GM21381 (cell line): ENCODE data around the gene C1orf21.

Source experiments
- ATAC-seq: cut with Tn5 transposase; IDR thresholded peaks from one replicate; pipeline ENCODE4 v1.9.1; 2021; ENCODE audit warnings: mild to moderate bottlenecking, moderate library complexity; ENCODE audit not compliant: unreplicated experiment

The C1orf21 gene

DNA sequence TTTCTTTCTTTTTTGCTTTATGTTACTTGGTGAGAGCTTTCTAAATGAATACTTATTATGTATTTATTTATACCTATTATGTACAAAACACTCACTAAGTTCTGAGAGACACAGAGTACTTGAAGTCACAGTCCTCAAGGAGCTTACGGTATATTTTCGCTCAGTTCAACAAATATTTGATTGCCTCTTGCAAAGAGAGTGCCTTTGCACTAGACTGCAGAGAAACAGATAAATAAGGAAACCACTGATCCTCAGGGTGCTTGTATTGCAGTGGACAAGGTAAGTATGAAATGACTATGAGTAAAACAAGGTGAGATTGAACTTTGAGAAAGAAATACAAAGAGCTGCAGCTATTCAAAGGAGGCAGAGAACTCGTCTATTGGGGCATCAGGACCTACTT lies 123.3 kb downstream of the C1orf21 start:
- no peak for ATAC-seq

- no peak for ATAC-seq
These were observed 125.9 kb downstream of the C1orf21 start for GRCh38 chr1:184512724-184513123.

GRCh38 chr1:184513421-184513820 lies 126.6 kb downstream of the C1orf21 start:
- no peak for ATAC-seq

DNA sequence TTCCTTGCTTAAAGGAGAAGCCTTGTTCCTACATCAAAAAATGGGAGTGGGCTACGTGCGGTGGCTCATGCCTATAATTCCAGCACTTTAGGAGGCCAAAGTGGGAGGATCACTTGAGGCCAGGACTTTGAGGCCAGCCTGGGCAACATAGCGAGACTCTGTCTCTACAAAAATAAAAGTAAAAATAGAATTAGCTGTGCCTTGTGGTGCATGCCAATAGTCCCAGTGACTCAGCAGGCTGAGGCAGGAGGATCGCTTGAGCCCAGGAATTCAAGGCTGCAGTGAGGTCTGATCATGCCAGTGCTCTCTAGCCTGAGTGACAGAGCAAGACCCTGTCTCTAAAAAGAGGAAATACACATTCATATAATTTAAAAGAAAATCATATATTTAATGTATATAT lies 127.1 kb downstream of the C1orf21 start:
- no peak for ATAC-seq

GRCh38 chr1:184514447-184514846 lies 127.6 kb downstream of the C1orf21 start:
- no peak for ATAC-seq

- ATAC-seq, result no peak
These were observed 130.3 kb downstream of the C1orf21 start for GRCh38 chr1:184517130-184517529.

GRCh38 chr1:184518736-184519357 lies 132.0 kb downstream of the C1orf21 start:
- ATAC-seq, result no peak

DNA sequence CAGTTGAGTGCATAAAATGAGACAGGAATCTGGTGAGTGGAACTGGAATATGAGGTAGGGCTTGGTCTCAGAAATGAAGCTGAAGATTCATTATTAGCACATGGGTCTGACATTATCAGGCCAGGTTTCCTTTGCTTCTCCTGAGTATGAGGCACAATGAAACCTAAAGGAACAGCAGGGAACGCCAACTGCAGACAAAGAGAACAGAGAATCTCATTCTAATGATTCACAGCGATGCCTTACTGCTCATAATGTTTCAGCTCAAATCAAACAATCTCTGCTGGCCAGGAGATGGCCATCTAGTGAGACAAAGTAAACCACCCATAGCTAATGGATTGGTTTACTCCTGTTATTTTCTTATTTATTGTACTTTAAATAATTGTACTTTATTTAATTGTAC lies 133.5 kb downstream of the C1orf21 start:
- ATAC-seq, result no peak

- ATAC-seq, result no peak
These were observed 137.4 kb downstream of the C1orf21 start for GRCh38 chr1:184524248-184524647.

GRCh38 chr1:184527402-184527801 lies 140.6 kb downstream of the C1orf21 start:
- no peak for ATAC-seq

DNA sequence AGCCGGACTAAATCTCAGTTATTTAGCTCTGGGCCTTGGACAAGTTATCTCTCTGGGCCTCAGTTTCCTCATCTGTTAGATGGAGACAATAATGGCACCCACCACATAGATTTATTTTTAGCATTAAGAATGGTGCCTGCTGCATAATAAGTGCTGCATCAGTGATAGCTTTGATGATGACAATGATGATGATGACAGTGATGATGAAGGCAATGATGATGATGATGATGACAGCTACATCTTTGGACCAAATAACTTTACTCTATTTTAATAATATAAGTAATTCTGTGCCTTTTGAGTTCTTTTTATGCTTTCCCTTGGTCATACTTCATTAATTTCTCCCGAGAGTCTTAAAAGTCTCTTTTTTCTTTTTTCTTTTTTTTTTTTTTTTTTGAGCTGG lies 143.4 kb downstream of the C1orf21 start:
- no peak for ATAC-seq

DNA sequence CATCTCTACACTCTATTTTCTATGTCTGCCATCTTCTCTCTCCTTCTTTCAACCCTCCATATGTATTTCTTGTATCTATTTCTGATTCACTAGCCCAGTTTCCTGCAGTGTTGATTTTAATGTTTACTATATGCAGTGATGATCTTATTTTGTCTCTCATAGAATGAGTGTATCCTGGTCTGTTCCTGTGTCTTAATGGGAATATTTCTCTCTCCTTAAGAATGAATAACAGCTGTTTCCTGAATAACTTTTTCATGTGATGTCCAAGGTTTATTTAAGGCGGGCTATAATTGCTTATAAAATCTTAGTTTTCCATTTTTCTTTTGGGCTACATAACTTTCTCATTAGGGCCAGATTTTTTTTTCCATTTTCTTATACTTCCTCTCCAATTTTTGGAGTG lies 144.5 kb downstream of the C1orf21 start:
- ATAC-seq, result no peak

DNA sequence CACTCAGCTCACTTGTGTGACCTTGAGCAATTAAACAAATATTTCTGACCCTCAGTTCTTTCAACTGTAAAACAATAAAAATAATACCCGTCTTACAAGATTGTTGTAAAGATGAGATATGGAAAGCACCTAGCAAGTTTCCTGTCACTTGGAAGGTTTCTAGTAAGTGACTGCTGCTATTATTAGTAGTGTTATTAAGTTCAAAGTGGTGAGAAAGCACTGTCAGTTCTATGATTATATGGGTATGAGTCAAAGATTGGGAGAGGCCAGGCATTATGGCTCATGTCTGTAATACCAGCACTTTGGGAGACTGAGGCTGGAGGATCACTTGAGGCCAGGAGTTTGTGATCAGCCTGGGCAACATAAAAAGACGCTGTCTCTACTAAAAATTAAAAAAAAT lies 145.4 kb downstream of the C1orf21 start:
- ATAC-seq, result no peak

GRCh38 chr1:184533049-184533448 lies 146.2 kb downstream of the C1orf21 start:
- no peak for ATAC-seq

DNA sequence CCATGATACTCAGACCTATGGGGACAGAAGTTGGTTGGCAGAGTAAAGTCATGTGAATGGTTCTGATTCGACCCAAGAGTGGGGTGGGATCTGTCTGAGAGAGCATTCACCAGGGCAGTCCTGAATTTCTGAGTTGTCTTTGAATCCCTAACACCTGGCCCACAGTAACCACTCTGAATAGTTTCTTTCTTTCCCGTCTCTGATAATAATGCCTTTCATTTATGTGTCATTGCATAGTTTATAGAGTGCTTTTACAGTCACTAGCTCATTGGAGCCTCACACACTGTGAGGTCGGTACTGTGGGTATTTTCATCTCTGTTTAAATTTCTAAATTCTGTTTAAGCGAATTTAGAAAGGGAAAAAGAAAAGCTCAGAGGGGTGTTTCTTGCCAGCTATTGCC lies 147.1 kb downstream of the C1orf21 start:
- ATAC-seq, result no peak

DNA sequence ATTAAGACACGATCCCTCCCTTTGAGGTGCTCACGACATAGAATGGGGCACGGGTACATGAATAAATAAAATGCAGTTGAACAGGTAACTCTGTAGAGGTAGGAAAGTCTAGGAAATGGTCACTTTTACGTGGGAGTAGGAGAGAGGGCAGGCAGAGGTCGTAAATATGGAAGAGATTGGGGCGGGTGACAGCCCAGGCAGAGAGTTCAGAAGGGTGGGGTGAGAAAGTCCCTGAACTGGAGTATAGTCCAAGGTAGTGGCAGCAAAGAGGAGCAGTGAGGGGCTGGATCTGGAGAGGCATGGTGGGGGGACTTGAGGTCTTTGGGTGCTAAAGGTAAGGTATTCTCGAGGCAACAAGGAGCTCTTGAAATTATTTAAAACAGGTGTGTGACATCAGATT lies 147.9 kb downstream of the C1orf21 start:
- ATAC-seq, result no peak

- ATAC-seq, result no peak
These were observed 148.6 kb downstream of the C1orf21 start for GRCh38 chr1:184535191-184535970.

GRCh38 chr1:184536246-184536985 lies 149.6 kb downstream of the C1orf21 start:
- ATAC-seq, result no peak

DNA sequence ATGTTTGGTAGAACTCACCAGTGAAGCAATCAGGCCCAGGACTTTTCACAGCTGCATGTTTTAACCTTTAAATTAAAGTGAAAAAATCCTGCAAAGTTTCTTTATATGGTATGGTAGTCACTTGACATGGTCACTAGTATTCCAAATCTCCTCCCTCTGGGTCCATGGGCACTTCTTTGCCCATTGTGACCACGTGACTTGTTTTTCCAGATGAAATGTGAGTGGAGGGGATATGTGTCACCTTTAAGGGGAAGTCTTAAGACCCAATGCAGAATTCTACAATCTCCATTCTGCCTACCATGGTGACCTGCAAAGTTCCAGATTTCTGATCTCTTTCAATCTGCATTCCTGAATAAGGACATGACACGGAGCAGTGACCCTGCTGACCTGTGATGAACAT lies 152.8 kb downstream of the C1orf21 start:
- ATAC-seq, result no peak

DNA sequence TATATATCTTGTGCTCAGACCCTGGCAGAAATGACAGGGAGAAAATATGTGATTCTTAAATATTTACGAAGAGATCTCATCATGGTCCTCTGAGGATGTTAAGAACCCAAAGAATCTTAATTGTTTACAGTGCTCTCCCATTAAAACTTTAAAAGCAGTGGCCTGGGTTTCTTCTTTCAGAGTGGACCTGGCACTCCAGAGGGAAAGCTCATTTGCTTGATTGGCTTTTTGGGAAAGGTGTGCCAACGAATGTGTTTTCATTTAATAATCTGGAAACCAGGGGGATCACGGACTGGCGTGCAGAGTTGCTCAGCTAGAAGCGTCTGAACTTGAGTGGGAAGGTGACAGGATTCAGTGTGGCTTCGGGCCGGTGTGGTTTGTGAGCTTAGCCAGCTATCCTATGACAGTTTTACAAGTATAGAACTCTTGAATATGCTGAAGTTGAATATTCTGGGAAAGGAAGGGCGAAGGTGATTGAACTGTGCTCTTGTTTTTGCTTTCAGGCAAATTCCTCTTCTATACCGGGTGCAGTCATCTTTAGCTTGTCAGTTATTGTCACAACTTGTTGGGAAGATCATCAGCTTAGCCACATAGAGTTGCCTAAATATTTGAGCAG lies 154.8 kb downstream of the C1orf21 start:
- ATAC-seq, result no peak

GRCh38 chr1:184542291-184542690 lies 155.5 kb downstream of the C1orf21 start:
- no peak for ATAC-seq

GRCh38 chr1:184545601-184546000 lies 158.8 kb downstream of the C1orf21 start:
- no peak for ATAC-seq
